Erythroblast (primary cell): ENCODE data around the gene ZBP1.

Experiments
- DNase-seq, 2 experiments: peaks; one replicate each; lab custom pipeline; 2025; lab: John Stamatoyannopoulos, UW
- GATA1 ChIP-seq: IDR thresholded peaks from 2 replicates; pipeline ENCODE4 v1.6.1; 2011; ENCODE audit warnings: low read depth, mild to moderate bottlenecking, control low read depth, low read length, moderate library complexity
- POLR2A ChIP-seq: IDR thresholded peaks from 2 replicates; pipeline ENCODE4 v1.6.1; 2011; ENCODE audit warnings: mild to moderate bottlenecking, low read length

ZBP1 gene

DNA sequence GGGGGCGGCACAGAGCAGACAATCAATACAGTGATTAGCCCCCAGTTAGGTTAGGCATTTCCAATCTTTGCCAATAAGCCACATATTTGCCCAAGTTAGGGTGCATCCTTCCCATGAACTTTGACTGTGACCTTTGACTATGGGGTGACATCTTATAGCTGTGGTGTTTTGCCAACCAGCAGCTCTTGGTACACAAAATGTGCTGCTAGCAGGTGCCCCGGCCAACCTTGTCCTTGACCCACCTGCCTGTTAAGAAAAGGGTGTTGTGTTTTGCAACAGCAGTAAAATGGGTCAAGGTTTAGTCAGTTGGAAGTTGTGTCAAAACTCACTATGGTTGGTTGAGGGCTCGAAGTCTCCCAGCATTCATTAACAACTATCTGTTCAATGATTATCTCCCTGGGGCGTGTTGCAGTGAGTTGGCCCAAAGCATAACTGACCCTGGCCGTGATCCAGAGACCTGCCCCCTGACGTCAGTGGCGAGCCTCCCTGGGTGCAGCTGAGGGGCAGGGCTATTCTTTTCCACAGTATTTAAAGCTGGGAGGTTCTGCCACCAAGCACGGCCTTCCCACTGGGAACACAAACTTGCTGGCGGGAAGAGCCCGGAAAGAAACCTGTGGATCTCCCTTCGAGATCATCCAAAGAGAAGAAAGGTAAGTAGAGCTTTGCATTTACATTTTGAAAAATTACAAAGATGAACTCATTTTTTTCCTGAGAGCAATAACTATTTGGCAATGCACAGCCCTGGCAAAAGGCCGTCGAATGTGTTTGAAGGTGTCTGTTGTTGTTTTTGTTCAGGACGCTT lies 59.5 kb downstream of the ZBP1 start, which contains the start of gene PCK1:
PCK1 (plus strand) TSS at position 557 of the 802 bp plus-strand sequence. CDS start 302 bp downstream, outside the sequence.
- DNase-seq = peak; percentile 95
- TF ChIP-seq GATA1 = no peak
- peak; percentile 36 for TF ChIP-seq POLR2A

- peak in 1 of 2 experiments; percentile 26 for DNase-seq
Measured at GRCh38 chr20:57559658-57560553, 60.3 kb downstream of the ZBP1 start.

GRCh38 chr20:57559289-57559634 lies 61.0 kb downstream of the ZBP1 start:
- TF ChIP-seq GATA1 = no peak
- no peak for TF ChIP-seq POLR2A
- no peak for DNase-seq

More at GRCh38 chr20:57559658-57560553, 60.3 kb downstream of the ZBP1 start:
- TF ChIP-seq POLR2A (no peak), GATA1 (no peak)

DNA sequence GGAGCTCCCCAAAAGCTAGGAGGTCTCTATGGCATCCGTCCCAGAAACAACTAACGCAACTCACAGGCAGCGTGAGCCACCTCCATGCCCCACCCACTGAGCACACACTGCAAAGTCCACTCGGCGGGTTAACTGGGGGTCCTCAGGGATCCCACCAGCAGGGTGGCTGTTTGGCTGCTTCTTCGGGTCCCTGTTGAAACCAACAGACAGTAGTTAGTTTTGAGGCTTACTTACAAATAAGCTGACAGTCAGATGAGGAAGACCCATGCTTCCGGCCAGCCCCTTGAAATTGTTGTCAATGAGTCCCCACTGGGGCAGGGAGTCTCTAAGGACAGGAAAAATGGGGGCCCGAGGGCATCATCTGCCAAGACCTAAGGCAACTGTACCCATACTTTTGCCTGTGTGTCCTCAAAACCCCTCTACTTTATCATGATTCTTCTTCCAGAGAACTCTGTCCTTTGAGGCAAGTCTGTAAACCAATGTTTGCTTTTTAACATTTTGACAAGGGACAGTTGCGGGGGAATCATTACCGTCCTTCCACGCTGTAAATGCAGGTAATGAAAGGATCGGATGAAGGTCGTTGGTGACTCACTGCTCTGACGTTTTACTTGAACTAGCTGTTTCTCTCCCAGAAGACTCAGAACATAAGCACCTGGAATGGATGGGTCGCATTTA lies 61.5 kb downstream of the ZBP1 start:
- no peak for TF ChIP-seq POLR2A
- no peak for TF ChIP-seq GATA1
- DNase-seq = peak in 1 of 2 experiments; percentile 24

DNA sequence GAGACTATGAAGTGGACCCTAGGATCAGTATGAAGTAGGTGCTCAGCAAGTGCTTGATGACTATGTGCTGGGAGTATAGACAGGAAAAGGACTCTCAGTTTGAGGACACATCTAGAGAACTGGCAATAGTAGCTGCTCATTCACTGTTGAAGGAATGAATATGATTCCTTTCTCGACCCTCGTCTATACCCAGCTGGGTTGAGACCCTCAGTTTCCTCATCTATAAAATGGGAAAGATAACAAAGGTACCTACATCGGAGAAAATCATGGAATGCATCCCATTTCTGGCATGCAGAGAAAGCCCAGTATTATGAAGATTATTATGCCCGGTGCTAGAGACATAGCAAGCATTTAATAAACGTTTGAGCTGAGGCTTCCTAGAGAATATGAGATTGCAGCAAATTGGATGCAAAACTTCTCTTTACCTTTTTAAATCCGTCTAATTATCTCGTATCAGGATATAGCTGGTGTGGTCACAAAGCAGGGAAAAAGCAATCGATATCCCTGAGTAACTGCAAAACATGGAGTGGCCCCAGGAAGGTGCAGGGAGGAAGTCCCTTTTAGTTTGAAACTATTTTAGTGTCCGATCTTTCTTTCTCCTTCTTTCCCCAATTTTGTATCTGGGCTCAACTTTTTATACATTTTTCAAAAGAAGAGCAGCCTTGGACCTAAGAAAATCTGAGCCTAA lies 62.2 kb downstream of the ZBP1 start:
- no peak for TF ChIP-seq POLR2A
- TF ChIP-seq GATA1 = no peak
- no peak for DNase-seq

GRCh38 chr20:57556980-57557274 lies 63.3 kb downstream of the ZBP1 start:
- TF ChIP-seq GATA1 (no peak), POLR2A (no peak)
- no peak for DNase-seq

DNA sequence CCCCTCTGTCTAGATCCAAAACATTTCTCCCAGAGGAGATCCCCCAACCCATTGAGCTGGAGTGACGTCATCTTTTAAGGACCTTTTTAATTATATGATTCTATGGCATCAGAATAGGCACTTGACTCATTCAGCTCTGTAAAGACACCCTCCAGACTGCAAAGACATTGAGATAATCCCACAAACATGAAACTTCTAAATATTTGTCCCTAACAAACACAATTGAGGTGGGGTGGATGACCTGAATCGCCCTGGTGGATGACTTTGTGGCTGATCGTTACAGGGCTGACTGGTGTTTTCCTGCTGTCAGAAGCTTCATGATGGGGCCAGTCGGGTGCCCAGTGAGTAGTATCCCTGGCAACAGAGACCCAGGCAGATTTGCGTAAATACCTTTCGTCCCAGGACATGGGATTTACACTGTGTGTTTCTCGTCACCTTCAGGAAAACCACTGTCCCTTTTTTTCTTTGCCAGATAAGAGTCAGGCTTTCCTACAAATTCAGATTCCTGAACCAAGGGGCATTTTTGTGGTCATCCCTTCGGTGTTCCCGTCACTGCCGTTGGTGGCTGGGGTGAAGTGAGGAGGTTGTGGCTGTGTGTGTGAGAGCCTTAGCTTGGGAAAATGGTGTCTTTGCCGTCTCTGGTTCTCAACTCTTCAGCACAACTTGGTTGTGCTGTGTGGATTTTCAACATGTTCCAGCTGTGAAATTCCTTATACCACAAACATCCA lies 64.6 kb downstream of the ZBP1 start:
- no peak for TF ChIP-seq GATA1
- TF ChIP-seq POLR2A = no peak

More for the DNA sequence above, 64.6 kb downstream of the ZBP1 start:
- DNase-seq = no peak
